ENCODE results near the gene NINJ2.

NINJ2 gene

GRCh38 chr12:539540-540310 lies 123.5 kb downstream of the NINJ2 start:
- TF ChIP-seq REST (IDR thresholded peaks at IDR 0.05; ENCODE audit: low read depth) (no peak), EP300 (IDR thresholded peaks at IDR 0.05; ENCODE audit: borderline replicate concordance) (no peak), NFIC (IDR thresholded peaks at IDR 0.05) (no peak), CREB1 (IDR thresholded peaks at IDR 0.05; ENCODE audit: low read depth) (no peak), TEAD4 (IDR thresholded peaks at IDR 0.05) (no peak), TAF1 (IDR thresholded peaks at IDR 0.05; ENCODE audit: low read depth) (no peak), RAD21 (IDR thresholded peaks at IDR 0.05; ENCODE audit: low read depth) (no peak), MAX (IDR thresholded peaks at IDR 0.05) (no peak), USF1 (IDR thresholded peaks at IDR 0.05) (no peak), TCF12 (IDR thresholded peaks at IDR 0.05; ENCODE audit: low read depth) (no peak), CEBPB (IDR thresholded peaks at IDR 0.05) (no peak)

- TF ChIP-seq NFIC (IDR thresholded peaks at IDR 0.05) (peak; percentile 99), TEAD4 (IDR thresholded peaks at IDR 0.05) (peak; percentile 77), EP300 (IDR thresholded peaks at IDR 0.05; ENCODE audit: borderline replicate concordance) (peak; percentile 75; the same call in 1 of the 2 replicates), RAD21 (IDR thresholded peaks at IDR 0.05; ENCODE audit: low read depth) (peak; percentile 7; the same call in 1 of the 2 replicates), TCF12 (IDR thresholded peaks at IDR 0.05; ENCODE audit: low read depth) (peak; percentile 84), REST (IDR thresholded peaks at IDR 0.05; ENCODE audit: low read depth) (no peak), TAF1 (IDR thresholded peaks at IDR 0.05; ENCODE audit: low read depth) (no peak), MAX (IDR thresholded peaks at IDR 0.05) (peak; percentile 74), FOXM1 (IDR thresholded peaks at IDR 0.05; ENCODE audit: borderline replicate concordance, low read depth) (no peak)
These were observed 124.3 kb downstream of the NINJ2 start for GRCh38 chr12:538731-539539.

DNA sequence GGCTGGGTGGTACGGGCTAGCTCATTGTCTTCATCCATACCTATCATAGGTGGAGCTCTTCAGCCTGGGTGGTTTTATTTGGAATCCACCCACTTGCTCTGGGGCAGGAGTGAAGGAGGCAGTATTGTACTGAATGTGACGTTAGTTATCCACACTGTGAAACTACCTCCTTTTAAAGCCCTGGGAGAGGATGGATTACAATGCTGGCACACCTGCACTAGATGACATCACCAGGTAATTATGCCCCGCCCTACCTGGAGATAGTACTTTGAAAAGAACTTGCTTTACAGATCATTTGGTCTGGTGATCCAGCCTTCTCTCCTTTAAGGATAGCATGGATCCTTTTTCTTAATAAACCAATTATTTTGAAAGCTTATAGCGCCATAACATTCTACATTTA lies 125.5 kb downstream of the NINJ2 start:
- peak; percentile 59 for TF ChIP-seq CREB1 (IDR thresholded peaks at IDR 0.05; ENCODE audit: low read depth)
- peak; percentile 79 for TF ChIP-seq EGR1 (IDR thresholded peaks at IDR 0.05)
- TF ChIP-seq TCF12 (IDR thresholded peaks at IDR 0.05; ENCODE audit: low read depth), result peak; percentile 96
- TF ChIP-seq YY1 (IDR thresholded peaks at IDR 0.05; ENCODE audit: low read depth), result no peak
- TF ChIP-seq REST (IDR thresholded peaks at IDR 0.05; ENCODE audit: low read depth), result no peak
- peak; percentile 91 for TF ChIP-seq EP300 (IDR thresholded peaks at IDR 0.05; ENCODE audit: borderline replicate concordance)
- no peak for TF ChIP-seq TAF1 (IDR thresholded peaks at IDR 0.05; ENCODE audit: low read depth)
- peak; percentile 27 for TF ChIP-seq RAD21 (IDR thresholded peaks at IDR 0.05; ENCODE audit: low read depth)
- no peak for TF ChIP-seq USF1 (IDR thresholded peaks at IDR 0.05)
- TF ChIP-seq FOXM1 (IDR thresholded peaks at IDR 0.05; ENCODE audit: borderline replicate concordance, low read depth), result peak; percentile 89
- TF ChIP-seq CEBPB (IDR thresholded peaks at IDR 0.05), result peak; percentile 45; the same call in 1 of the 2 replicates
- peak; percentile 78 for TF ChIP-seq TEAD4 (IDR thresholded peaks at IDR 0.05)
- 0 out of 2 replicates have a peak, but pooled peaks have one; percentile 39 for TF ChIP-seq MAX (IDR thresholded peaks at IDR 0.05)
- TF ChIP-seq NFIC (IDR thresholded peaks at IDR 0.05), result peak; percentile 96
- no peak for TF ChIP-seq ZBTB7A (IDR thresholded peaks at IDR 0.05; ENCODE audit: low read depth)

Measured in Ishikawa (cell line).